ENCODE results near the gene APOF. TPM values are rescaled to one million over a fixed set of nuclear protein-coding genes. Genes with fewer than 3 reads are reported as not detected.
A peak's percentile ranks its signal among the peaks of the same experiment; 100 is the strongest.

APOF gene
- total and polyA plus RNA-seq, 10 of the 15 experiments (the other 5 are each of a cell fraction or from before 2014, with no cell fraction given) = 0.04 to 0.19 (median 0.11) TPM; not detected in 5

DNA sequence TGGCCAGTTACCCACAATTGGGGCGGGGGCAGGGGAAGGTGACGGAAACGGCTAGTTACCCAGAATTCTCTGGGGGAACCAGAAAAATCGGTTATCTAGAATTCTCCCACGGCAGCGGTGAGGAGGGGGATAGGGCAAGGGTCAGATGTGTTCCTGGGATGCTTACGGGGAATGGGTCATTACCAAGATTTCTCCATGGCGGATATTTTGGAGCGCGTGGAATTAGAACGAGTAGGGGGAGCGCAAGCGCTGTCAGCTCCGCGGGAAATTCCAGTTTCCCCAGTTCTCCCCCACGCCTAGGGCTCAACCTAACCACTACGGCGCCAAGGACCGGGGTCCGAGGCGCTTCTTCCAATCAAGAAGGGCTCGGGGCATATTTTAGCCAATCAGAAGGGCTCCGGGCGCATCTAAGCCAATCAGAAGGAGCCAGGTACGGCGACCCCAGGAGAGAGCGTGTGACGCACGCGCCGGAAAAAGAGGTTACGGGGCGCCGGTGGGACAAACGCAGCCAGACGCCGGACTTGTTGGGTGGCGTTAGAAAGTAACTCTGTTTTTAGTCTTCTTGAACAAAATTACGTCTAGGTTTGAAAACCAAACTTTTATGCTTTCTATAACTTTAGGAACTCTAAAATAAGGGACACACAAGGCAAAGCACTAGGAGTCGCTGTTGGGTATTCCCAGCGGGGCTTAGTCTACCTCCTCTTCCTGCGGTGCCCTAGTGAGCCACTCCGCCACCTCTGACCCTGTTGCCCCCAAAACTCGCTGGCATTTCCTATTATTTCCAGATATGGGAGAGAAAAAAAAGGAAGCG is 28.8 kb downstream of the APOF start, which contains the start of gene PAN2 (continued):
- TF ChIP-seq EED (IDR thresholded peaks at IDR 0.05; ENCODE audit: low read depth) (peak; percentile 46), BHLHE40 (IDR thresholded peaks at IDR 0.05; ENCODE audit: borderline replicate concordance in 1 of 2, low read depth in 2 of 2, low read length in 1 of 2) (peak; percentile 48 to 69; a peak in 3 of 4 replicates), KDM1A (IDR thresholded peaks at IDR 0.05; ENCODE audit: borderline replicate concordance) (no peak), BCL11A (IDR thresholded peaks at IDR 0.05; ENCODE audit: low read depth, low read length) (no peak), JUNB (IDR thresholded peaks at IDR 0.05) (no peak; the same call in 1 of the 2 replicates), ZBED1 (IDR thresholded peaks at IDR 0.05; ENCODE audit: borderline replicate concordance) (no peak), CHD4 (IDR thresholded peaks at IDR 0.05) (no peak), NFYB (IDR thresholded peaks at IDR 0.05; ENCODE audit: insufficient read depth, low read depth, low read length) (peak; percentile 96), NFIC (IDR thresholded peaks at IDR 0.05; ENCODE audit: low read depth, low read length) (peak; percentile 35; the same call in 1 of the 2 replicates), ZZZ3 (IDR thresholded peaks at IDR 0.05; ENCODE audit: control insufficient read depth, insufficient read length, low read depth) (no peak), SP1 (IDR thresholded peaks at IDR 0.05; ENCODE audit: low read depth, low read length) (peak; percentile 96), FOS (IDR thresholded peaks at IDR 0.05; ENCODE audit: borderline replicate concordance, extremely low read depth, insufficient read length) (peak; percentile 89), CHD2 (IDR thresholded peaks at IDR 0.05; ENCODE audit: borderline replicate concordance, low read depth, low read length) (peak; percentile 92)
- TF ChIP-seq, protein P1, sequence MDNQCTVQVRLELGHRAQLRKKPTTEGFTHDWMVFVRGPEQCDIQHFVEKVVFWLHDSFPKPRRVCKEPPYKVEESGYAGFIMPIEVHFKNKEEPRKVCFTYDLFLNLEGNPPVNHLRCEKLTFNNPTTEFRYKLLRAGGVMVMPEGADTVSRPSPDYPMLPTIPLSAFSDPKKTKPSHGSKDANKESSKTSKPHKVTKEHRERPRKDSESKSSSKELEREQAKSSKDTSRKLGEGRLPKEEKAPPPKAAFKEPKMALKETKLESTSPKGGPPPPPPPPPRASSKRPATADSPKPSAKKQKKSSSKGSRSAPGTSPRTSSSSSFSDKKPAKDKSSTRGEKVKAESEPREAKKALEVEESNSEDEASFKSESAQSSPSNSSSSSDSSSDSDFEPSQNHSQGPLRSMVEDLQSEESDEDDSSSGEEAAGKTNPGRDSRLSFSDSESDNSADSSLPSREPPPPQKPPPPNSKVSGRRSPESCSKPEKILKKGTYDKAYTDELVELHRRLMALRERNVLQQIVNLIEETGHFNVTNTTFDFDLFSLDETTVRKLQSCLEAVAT (IDR thresholded peaks at IDR 0.05) = peak; percentile 59; the same call in 1 of the 2 replicates
- TF ChIP-seq, protein P2, sequence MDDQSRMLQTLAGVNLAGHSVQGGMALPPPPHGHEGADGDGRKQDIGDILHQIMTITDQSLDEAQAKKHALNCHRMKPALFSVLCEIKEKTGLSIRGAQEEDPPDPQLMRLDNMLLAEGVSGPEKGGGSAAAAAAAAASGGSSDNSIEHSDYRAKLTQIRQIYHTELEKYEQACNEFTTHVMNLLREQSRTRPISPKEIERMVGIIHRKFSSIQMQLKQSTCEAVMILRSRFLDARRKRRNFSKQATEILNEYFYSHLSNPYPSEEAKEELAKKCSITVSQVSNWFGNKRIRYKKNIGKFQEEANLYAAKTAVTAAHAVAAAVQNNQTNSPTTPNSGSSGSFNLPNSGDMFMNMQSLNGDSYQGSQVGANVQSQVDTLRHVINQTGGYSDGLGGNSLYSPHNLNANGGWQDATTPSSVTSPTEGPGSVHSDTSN (IDR thresholded peaks at IDR 0.05; ENCODE audit: insufficient replicate concordance, low read depth, low read length) = no peak
- TF ChIP-seq, protein P3, sequence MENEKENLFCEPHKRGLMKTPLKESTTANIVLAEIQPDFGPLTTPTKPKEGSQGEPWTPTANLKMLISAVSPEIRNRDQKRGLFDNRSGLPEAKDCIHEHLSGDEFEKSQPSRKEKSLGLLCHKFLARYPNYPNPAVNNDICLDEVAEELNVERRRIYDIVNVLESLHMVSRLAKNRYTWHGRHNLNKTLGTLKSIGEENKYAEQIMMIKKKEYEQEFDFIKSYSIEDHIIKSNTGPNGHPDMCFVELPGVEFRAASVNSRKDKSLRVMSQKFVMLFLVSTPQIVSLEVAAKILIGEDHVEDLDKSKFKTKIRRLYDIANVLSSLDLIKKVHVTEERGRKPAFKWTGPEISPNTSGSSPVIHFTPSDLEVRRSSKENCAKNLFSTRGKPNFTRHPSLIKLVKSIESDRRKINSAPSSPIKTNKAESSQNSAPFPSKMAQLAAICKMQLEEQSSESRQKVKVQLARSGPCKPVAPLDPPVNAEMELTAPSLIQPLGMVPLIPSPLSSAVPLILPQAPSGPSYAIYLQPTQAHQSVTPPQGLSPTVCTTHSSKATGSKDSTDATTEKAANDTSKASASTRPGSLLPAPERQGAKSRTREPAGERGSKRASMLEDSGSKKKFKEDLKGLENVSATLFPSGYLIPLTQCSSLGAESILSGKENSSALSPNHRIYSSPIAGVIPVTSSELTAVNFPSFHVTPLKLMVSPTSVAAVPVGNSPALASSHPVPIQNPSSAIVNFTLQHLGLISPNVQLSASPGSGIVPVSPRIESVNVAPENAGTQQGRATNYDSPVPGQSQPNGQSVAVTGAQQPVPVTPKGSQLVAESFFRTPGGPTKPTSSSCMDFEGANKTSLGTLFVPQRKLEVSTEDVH (IDR thresholded peaks at IDR 0.05; ENCODE audit: low read depth, partially characterized antibody) = peak; percentile 80
- TF ChIP-seq, protein P4, sequence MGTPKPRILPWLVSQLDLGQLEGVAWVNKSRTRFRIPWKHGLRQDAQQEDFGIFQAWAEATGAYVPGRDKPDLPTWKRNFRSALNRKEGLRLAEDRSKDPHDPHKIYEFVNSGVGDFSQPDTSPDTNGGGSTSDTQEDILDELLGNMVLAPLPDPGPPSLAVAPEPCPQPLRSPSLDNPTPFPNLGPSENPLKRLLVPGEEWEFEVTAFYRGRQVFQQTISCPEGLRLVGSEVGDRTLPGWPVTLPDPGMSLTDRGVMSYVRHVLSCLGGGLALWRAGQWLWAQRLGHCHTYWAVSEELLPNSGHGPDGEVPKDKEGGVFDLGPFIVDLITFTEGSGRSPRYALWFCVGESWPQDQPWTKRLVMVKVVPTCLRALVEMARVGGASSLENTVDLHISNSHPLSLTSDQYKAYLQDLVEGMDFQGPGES (IDR thresholded peaks at IDR 0.05) = peak; percentile 86
- TF ChIP-seq, protein P5, sequence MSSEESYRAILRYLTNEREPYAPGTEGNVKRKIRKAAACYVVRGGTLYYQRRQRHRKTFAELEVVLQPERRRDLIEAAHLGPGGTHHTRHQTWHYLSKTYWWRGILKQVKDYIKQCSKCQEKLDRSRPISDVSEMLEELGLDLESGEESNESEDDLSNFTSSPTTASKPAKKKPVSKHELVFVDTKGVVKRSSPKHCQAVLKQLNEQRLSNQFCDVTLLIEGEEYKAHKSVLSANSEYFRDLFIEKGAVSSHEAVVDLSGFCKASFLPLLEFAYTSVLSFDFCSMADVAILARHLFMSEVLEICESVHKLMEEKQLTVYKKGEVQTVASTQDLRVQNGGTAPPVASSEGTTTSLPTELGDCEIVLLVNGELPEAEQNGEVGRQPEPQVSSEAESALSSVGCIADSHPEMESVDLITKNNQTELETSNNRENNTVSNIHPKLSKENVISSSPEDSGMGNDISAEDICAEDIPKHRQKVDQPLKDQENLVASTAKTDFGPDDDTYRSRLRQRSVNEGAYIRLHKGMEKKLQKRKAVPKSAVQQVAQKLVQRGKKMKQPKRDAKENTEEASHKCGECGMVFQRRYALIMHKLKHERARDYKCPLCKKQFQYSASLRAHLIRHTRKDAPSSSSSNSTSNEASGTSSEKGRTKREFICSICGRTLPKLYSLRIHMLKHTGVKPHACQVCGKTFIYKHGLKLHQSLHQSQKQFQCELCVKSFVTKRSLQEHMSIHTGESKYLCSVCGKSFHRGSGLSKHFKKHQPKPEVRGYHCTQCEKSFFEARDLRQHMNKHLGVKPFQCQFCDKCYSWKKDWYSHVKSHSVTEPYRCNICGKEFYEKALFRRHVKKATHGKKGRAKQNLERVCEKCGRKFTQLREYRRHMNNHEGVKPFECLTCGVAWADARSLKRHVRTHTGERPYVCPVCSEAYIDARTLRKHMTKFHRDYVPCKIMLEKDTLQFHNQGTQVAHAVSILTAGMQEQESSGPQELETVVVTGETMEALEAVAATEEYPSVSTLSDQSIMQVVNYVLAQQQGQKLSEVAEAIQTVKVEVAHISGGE (CRISPR knock-in tag; IDR thresholded peaks at IDR 0.05) = peak; percentile 18; the same call in 1 of the 2 replicates
